GM21723 (cell line): ENCODE data around the gene GPRIN1.

Source experiments
- ATAC-seq: cut with Tn5 transposase; IDR thresholded peaks from one replicate; pipeline ENCODE4 v1.9.1; 2021; ENCODE audit warnings: mild to moderate bottlenecking, moderate library complexity; ENCODE audit not compliant: unreplicated experiment

Gene GPRIN1

GRCh38 chr5:176643491-176644219, 33.7 kb upstream of the GPRIN1 start:
- ATAC-seq, result no peak

- no peak for ATAC-seq
Measured at GRCh38 chr5:176642675-176643490, 32.9 kb upstream of the GPRIN1 start.

GRCh38 chr5:176640616-176641015, 30.7 kb upstream of the GPRIN1 start:
- no peak for ATAC-seq

GRCh38 chr5:176639981-176640380, 30.0 kb upstream of the GPRIN1 start:
- no peak for ATAC-seq

- no peak for ATAC-seq
Measured at GRCh38 chr5:176639208-176639607, 29.3 kb upstream of the GPRIN1 start.

DNA sequence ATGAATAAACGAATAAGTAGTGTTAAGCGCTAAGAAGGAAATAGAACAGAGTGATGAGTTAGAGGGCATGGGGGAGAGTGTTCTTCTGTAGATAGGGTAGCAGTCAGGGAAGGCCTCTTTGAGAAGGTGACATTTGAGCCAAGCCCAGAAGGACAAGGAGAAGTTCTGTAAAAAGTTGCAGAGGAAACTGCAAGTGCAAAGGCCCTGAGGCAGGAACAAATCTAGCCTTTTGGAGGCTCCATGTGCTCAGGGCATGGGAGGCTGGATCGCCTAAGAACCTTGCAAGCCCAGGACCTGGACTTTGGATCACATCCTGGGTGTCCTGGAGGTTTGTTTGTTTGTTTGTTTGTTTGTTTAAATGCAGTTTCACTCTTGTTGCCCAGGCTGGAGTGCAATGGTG, 28.5 kb upstream of the GPRIN1 start:
- no peak for ATAC-seq

- ATAC-seq, result no peak
Measured at GRCh38 chr5:176637556-176637955, 27.6 kb upstream of the GPRIN1 start.

DNA sequence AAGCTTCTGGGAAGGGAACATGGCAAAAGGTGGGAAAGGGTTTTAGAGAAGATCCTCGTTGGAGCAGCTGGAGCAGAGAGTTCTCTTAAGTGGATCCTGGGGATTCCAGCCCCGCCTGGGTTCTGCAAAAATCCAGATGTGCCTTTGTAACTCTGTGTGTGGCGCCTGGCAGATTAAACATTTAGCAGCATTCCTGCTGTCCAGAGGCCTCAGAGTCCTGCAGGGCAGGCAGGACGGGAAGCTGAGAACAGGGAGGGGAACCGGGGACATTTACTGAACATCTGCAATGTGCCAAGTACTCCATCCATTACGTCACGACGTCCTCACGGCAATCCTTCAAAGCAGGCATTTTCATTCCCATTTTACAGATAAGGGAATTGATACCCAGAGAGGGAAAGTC, 26.5 kb upstream of the GPRIN1 start:
- no peak for ATAC-seq

GRCh38 chr5:176633598-176633997, 23.6 kb upstream of the GPRIN1 start:
- no peak for ATAC-seq

GRCh38 chr5:176632745-176633144, 22.8 kb upstream of the GPRIN1 start:
- ATAC-seq, result no peak

DNA sequence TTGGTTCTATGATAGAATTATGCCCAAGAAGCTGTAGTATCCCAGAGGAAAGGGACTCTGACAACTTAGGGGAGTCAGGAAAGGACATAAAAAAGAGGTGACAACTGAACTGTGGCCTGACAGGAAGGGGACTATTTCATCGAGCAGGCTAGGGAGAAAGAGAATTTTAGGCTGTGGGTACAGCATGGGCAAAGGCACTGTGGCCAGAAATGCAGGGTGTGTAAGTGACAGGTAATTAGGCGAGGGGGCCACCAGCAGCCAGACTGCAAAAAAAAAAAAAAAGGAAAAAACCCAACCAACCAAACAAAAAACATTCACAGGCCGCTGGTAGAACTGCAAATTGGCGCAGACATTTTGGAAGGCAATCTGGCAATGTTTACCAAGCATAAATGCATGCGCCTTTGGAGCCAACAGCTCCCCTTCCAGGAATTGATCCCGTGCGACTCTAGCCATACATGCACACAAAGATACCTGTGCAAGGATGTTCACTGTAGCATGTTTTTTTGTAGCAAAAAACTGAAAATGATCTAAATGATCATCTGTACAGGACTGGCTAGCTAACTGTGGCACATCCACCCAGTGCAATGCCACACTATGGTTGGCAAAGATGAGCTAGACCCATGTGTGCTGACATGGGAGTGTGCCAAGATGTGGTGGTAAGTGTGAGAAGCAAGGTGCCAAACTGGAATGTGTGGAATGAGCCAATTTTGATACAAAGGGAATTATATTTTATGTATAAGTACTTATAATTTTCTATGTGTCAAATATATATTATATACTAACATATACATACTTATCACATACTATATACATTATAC, 21.6 kb upstream of the GPRIN1 start:
- ATAC-seq, result no peak

- ATAC-seq, result no peak
Measured at GRCh38 chr5:176630681-176631222, 20.8 kb upstream of the GPRIN1 start.

- no peak for ATAC-seq
Measured at GRCh38 chr5:176629853-176630680, 20.1 kb upstream of the GPRIN1 start, which contains the start of the genes EIF4E1B and SNCB. Gene EIF4E1B, plus strand, starts transcription at chr5:176630675. Its CDS starts 12,113 bp downstream, at chr5:176642788. Gene SNCB, minus strand, starts transcription at chr5:176630534. Its CDS starts 880 bp downstream, at chr5:176629654.

- no peak for ATAC-seq
Measured at GRCh38 chr5:176629317-176629852, 19.4 kb upstream of the GPRIN1 start.

DNA sequence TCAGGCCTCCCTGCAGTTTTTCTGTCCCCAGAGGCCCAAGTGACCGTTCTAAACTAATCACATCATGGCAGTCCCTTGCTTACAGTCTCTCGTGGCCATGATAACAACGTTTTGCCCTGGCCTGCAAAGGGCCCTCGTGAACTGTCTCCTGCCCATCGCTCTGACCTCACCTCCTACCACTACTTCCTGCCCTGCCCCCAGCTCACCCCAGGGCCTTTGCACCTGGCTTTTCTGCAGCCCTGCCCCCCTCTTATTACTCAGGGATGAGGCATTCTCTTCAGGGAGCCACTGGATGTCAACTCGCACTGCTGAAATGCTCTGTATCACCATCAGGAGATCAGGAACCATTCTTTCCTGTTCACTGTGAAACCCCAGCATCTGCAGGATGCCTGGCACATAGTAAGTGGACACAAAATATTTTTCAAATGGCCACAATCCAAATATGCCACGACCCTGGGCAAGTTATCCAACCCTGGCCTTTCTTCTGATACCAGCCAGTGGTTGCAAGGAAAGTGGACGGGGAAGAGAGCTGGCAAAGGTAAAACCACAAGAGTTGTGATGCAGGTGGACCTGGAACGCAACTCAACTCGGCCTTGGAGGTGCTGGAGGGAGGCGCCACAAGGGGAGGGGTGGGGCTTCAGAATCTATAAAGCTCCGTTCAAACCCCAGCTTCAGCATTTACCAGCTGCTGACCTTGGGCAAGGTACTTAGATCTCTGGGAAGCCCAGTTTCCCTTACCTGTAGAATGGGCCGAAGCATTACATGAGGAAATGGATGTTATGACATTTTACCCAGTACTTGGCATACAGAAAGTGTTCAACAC, 18.7 kb upstream of the GPRIN1 start:
- ATAC-seq, result no peak

DNA sequence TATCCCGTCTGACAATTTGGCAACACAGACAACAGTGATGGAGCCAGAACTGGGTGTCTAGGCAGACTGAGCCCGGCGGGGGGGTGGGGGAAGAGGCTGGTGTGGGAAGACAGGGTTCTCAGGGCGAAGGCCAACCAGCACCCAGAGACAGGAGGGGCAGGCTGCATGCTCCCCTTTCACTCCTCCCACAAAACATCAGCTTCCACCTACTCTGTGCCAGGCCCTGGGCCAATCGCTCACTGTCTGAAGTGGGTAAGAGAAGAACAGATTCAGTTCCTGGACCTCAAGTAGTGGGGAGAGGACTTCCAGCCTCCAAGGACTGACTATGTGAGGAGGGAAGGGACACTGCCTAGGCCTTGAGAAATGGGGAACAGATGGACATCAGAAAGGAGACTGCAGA, 17.6 kb upstream of the GPRIN1 start:
- ATAC-seq, result no peak

DNA sequence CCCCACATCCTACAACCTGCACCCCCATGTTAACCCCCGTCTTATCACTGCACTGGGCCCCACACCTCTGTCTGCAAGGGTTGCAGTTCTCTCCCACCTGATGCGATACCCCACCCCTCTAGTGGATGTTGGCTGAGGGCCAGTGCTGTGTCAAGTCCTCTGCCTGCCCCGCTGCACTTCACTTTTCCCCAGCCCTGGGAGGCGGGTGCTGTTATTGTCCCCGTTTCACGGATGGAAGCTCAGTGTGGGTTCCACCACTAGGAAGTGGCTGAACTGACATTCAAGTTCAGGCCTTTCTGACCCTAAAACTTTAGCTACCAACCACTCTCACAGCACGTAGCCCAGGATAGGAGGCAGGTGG, 16.9 kb upstream of the GPRIN1 start:
- ATAC-seq, result no peak

DNA sequence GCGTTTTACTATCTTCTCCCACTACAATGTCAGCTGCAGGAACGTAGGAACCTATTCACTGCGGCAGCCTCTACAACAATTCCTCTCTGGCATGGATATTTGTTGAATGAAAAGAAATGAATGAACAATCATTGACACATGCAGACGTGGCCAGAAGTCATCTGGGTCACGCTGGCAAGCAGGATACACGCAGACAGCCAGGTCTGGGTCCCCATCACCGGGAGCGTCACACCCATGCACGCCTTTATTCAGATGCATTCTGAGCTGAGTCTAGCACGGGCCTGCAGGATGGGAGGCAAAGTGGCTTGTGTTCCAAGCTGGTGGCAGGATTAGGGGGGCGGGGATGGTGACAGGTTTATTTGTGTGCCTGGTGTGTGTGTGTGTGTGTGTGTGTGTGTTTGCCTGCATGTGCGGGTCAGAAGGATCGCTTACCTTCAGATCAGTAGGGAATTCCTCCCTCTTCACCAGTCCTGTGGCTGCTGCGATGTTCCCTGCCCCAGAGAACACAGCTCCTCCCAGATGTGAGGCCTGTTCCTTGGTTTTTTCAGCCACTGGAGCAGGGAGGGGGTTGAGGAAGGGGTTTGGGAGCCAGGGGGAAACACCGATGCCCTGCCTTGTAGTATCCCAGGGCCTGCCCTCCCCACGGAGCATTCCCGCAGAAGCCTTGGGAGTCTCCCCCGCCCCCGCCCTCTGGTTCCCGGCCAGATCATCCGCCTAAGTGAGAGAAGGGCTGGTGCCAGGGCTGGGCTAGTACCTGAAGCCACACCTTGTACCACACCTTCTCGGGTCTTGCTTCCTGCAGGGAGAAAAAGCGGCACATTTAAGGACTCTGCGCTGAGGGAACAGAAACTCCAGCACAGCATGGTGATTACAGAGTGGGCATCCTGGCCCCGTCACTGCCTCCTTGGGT, 16.3 kb upstream of the GPRIN1 start:
- no peak for ATAC-seq
